GM15510 (cell line): ENCODE results near the gene COL13A1.

Experiments used
- POLR2A ChIP-seq: IDR thresholded peaks from 3 replicates; pipeline ENCODE4 v1.6.1; 2011; ENCODE audit warnings: borderline replicate concordance; ENCODE audit not compliant: insufficient read length; ENCODE audit errors: extremely low read depth

The COL13A1 gene

GRCh38 chr10:69872323-69872722, 70.6 kb downstream of the COL13A1 start:
- no peak for TF ChIP-seq POLR2A

DNA sequence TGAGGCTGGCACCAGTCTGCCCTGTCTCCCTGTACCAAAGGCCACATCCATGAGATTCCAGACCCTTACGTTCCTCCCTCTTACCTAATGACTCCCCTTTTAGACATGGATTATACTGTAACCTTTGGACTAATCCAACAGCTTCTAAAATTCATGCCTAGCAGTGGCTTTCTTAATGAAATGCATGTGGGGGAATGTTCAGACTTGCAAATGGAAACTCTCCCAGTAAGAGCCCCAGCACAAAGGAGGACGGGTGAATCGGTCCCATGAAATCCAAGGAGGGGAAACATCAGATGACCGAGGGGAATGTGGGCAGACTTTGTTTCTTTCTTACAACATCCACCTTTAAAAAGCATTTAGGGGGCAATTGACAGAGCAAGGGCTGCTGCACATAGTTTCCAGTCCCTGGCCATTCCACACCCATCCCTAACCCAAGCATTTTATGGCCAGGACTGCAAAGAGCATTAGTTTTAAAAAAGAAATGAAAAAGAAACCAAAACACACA, 71.5 kb downstream of the COL13A1 start:
- TF ChIP-seq POLR2A: no peak

- TF ChIP-seq POLR2A: no peak
Observed at GRCh38 chr10:69874449-69874848, 72.7 kb downstream of the COL13A1 start.

GRCh38 chr10:69875856-69876255, 74.2 kb downstream of the COL13A1 start:
- TF ChIP-seq POLR2A: no peak

- no peak for TF ChIP-seq POLR2A
Observed at GRCh38 chr10:69876286-69876685, 74.6 kb downstream of the COL13A1 start.

GRCh38 chr10:69876931-69877330, 75.2 kb downstream of the COL13A1 start:
- TF ChIP-seq POLR2A: no peak

DNA sequence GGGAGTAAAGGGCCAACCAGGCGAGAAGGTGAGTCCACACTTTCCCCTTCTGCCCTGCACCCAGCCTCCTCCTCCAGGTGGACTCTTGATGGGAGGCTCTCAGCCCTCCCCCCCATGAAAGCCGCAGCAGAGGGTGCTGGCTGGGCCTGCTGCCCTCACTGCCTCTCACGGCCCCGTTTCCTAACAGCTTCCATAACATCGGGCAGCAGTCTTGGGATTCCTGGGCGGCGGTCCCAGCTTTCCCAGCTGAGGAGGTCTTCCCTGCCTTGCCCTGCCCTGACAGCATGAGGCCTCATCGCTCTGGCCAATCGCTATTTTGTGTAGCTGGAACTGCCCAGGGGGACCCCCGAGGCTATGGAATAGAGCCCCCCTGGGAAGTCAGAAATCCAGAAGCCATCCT, 76.3 kb downstream of the COL13A1 start:
- TF ChIP-seq POLR2A: no peak

GRCh38 chr10:69878951-69879350, 77.2 kb downstream of the COL13A1 start:
- no peak for TF ChIP-seq POLR2A

DNA sequence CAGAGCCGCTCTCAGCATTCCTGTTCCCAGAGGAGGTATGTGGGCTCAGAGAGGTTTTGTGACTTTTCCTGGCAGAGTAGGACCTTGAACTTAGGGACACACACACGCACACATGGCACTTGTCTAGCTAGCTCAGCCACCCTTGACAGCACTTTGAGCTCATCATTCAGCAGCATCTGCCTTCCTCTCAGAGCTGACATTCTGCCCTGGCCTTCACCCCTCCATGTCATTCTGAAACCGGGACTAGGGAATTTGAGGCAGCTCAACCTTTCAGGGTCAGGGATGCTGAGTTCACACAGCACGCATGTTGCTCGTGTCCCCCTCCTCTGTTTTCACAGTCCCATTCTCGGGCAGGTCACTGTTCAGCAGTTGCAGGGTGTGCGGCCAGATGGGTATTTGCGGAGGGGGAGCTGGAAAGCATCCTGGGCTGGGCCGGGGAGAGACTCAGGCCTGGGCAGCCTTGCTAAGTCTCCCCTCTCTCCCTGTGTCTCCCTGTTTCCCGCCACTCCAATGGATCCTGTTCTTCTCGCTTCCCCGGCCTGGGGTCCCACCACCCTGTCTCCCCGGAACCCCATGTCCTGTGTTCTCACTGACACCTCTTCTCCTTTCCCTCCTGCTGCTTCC, 78.0 kb downstream of the COL13A1 start:
- TF ChIP-seq POLR2A: no peak

DNA sequence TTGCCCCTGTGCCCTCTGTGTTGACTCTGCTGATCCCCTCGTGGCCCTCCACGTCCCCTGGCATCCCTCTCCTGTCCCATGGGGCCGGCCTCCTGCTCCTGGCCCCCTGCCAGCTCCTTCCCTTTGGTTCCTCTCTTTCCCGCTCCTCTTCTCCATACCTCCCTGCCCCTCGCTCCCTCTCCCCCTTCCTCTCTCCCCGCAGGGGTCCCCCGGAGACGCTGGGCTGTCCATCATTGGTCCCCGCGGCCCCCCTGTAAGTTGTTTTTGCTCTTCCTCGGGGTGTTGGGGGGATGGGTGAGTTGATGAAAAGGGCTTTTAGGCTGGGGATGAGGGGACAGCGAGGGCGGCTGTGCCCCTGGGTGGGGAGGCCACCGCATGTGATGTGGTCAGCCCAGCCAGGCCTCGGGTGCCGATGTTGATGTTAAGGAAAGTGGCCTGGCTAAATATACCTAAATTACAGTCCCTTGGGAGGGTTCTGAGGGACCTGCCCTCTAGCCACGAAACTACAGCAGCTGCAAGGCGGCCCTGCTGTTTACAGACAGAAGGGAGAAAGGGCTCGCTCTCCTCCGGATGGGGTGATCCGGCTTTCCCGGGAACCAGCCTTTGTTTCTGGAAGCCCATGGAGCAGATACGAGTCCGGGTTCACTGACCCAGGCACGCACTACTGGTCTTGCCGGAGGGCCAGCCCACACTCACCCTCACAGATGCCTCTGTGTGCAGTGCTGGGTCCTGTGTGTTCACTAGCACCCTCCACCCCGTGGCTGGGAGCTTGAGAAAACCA, 78.8 kb downstream of the COL13A1 start:
- no peak for TF ChIP-seq POLR2A

DNA sequence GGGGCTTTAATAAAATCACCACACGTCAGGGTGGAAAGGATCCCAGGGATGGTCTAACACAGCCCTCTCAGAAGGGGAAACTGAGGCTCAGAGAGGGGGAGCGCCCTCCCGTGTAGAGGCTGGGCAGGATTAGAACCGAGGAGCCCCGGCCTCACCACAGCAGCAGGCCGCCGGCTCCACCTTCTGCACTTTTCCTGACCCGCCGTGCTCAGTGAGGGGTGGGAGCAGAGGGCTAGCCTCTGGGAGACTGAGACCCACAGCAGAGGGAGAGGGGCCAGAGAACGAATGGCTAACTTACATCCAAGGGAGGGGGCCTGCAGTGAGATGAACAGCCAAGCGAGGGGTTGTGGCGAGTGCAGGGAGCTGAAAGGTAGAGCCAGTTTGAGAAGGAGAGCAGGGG, 79.5 kb downstream of the COL13A1 start:
- no peak for TF ChIP-seq POLR2A

DNA sequence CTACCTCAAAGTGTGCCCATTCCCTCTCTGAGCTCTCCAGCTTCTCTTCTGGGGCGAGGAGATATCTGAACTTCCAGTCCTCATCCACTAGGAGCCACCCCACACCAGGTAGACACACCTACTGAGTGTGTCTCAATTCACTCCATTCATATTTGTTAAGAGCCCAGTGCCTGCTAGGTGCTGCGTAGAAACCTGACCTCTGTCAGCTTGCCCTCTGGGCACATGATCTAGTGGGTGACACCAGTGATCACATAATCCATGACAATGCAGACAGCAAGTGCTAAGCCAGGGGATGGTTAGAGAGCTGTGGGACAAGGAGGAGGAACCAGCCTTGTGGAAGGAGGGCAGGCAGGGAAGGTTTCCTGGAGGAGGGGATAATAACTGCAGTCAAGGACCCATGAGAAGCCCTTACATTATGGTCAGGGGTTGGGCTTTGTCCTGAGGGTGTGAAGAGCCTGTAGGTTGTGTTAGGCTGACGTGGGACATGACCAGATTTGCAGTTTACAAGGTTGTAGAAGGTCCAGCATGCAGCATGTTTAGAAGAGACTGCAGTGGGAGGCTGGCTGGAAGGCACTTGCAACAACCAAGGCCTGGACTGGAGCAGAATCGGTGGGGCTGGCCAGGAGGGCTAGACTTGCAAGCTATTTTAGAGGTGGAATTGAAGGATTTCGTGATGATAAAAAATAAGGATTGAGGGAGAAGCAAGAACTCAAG, 81.8 kb downstream of the COL13A1 start:
- no peak for TF ChIP-seq POLR2A

GRCh38 chr10:69884024-69884367, 82.3 kb downstream of the COL13A1 start:
- TF ChIP-seq POLR2A: no peak

DNA sequence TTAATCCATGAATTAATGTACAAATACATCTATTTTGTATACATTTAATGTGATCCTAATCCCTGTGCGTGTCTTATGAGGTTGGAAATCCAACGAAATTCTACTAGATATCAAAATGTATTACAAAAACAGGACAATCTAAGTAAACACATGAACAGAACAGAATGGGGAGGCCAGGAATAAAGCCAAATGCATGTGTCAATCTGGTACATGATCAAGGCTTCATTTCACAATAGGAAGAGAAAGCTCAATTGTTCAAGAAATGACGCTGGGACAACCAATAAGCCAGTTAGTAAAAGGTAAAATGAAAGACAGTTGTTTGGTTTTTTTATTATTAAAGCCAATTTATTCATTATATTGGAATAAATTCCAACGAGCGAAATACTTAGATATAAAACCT, 83.0 kb downstream of the COL13A1 start:
- no peak for TF ChIP-seq POLR2A

GRCh38 chr10:69885379-69886013, 83.8 kb downstream of the COL13A1 start:
- no peak for TF ChIP-seq POLR2A

GRCh38 chr10:69888882-69889584, 87.3 kb downstream of the COL13A1 start:
- no peak for TF ChIP-seq POLR2A
